Body of pancreas (tissue), 4 donors: Measurements from ENCODE around the gene CANX. TPM values are rescaled to one million over a fixed set of nuclear protein-coding genes. Genes with fewer than 3 reads are reported as not detected.
A peak's percentile ranks its signal among the peaks of the same experiment; 100 is the strongest.

Experiments
- ATAC-seq: fragments of 150-250 bp; one replicate; pipeline ENCODE4 v1.9.1; 2016
- DNase-seq, 4 donors: peaks; one replicate each; pipeline ENCODE4 v3.0.0-alpha.2; 2019
- H3K27ac ChIP-seq, 4 donors: fragments of 200-600 bp; sonication (generic); 1 replicate in 3 of 4; 2 replicates in 1 of 4; pipeline versions ENCODE4 v1.5.1 to v1.6.1; 2016 to 2019; ENCODE audit warnings: mild to moderate bottlenecking in 1 of 4, mixed read lengths in 1 of 4, moderate library complexity in 1 of 4
- H3K27me3 ChIP-seq, 2 donors: fragments of 200-600 bp; sonication (generic); one replicate each; pipeline ENCODE4 v1.6.0; 2016; ENCODE audit warnings: mild to moderate bottlenecking in 1 of 2
- H3K36me3 ChIP-seq, 2 donors: fragments of 200-600 bp; sonication (generic); replicated peaks in 1 of 2; 2 replicates each; pipeline ENCODE4 v1.5.1; 2016; ENCODE audit warnings: low read depth in 2 of 2; ENCODE audit not compliant: insufficient read depth in 1 of 2
- H3K4me1 ChIP-seq: fragments of 200-600 bp; sonication (generic); one replicate; pipeline ENCODE4 v1.6.0; 2016
- H3K4me3 ChIP-seq, 2 donors: fragments of 200-600 bp; sonication (generic); 1 replicate in 1 of 2; 2 replicates in 1 of 2; pipeline ENCODE4 v1.5.1; 2016 to 2019
- H3K9me3 ChIP-seq, 3 donors: fragments of 200-600 bp; sonication (generic); 1 replicate in 2 of 3; 2 replicates in 1 of 3; pipeline ENCODE4 v1.5.1; 2016
- CTCF ChIP-seq, 7 experiments: fragments of 450-650 bp in 4 of 7; fragments of 200-600 bp in 3 of 7; sonication (generic) in 3 of 7; IDR thresholded peaks; one replicate each; pipeline ENCODE4 v1.5.1; 2016 to 2019; ENCODE audit warnings: antibody characterized with exemption in 7 of 7
- POLR2A ChIP-seq, 3 donors: fragments of 450-650 bp; IDR thresholded peaks; one replicate each; pipeline ENCODE4 v1.6.1; 2016; ENCODE audit warnings: antibody characterized with exemption in 3 of 3, mild to moderate bottlenecking in 2 of 3
- WGBS, 2 donors: methylation state at CpG; one replicate each; pipeline ENCODE4 v1.1.5; 2017; 5-methylcytosine and 5-hydroxymethylcytosine counted together
- intact Hi-C: fragments of 100-400 bp; cut with DNase I; formaldehyde crosslinking; loops from one replicate; pipeline ENCODE4 v1.15.1; 2023
- total RNA-seq, 2 donors: library from RNA; depleted of rRNA; stranded (reverse); fragments of >200 nt; gene quantifications; one replicate each; pipeline ENCODE4 v1.1.0, GENCODE V29; 2016

The CANX gene
- total RNA-seq, 2 donors from 2014 or later: 262 to 401 TPM

- WGBS, 2 donors: 79 to 81% methylated on average over 6 to 8 of the region's 8 CpGs
- Histone ChIP-seq H3K9me3 (no peaks in the 10 kb centered on the region), H3K4me1 (peaks cover 31% of the 10 kb centered on the region), H3K27ac (no peak overlapping the region), H3K27me3 (no peaks in the 10 kb centered on the region), H3K4me3 (no peak overlapping the region), H3K36me3 (no peaks in the 10 kb centered on the region)
- DNase-seq (peak in 1 of 4 donors; percentile 5), ATAC-seq (no peak)
- intact Hi-C loops: no loop called here
- TF ChIP-seq POLR2A (IDR thresholded peaks at IDR 0.05): no peak
- no peak for TF ChIP-seq CTCF (IDR thresholded peaks at IDR 0.05)
These were observed 51.2 kb downstream of the CANX start for GRCh38 chr5:179749857-179750508.

GRCh38 chr5:179753971-179754370 lies 55.2 kb downstream of the CANX start:
- intact Hi-C loops: no loop called here
- H3K27me3 ChIP-seq: no peaks in the 10 kb centered on the region
- H3K4me1 ChIP-seq: peaks cover 38% of the 10 kb centered on the region
- WGBS, 2 donors: 83 to 93% methylated on average over 5 of the region's 5 CpGs
- no peak for ATAC-seq
- DNase-seq: no peak
- no peaks in the 10 kb centered on the region for H3K9me3 ChIP-seq
- H3K4me3 ChIP-seq: no peak overlapping the region
- peak overlapping the region in 3 of 4 donors; percentile 26 to 49 (median 48) for H3K27ac ChIP-seq
- TF ChIP-seq POLR2A (IDR thresholded peaks at IDR 0.05): no peak
- TF ChIP-seq CTCF (IDR thresholded peaks at IDR 0.05): no peak
- no peaks in the 10 kb centered on the region for H3K36me3 ChIP-seq

- ATAC-seq: peak; percentile 62
- Histone ChIP-seq H3K4me3 (no peak overlapping the region), H3K36me3 (no peaks in the 10 kb centered on the region), H3K9me3 (no peaks in the 10 kb centered on the region), H3K4me1 (peaks cover 46% of the 10 kb centered on the region), H3K27me3 (no peaks in the 10 kb centered on the region), H3K27ac (peak overlapping the region in 3 of 4 donors; percentile 26 to 49 (median 48))
- TF ChIP-seq POLR2A (IDR thresholded peaks at IDR 0.05) (no peak), CTCF (IDR thresholded peaks at IDR 0.05) (no peak)
- 10 to 20% methylated on average over 2 of the region's 2 CpGs for WGBS, 2 donors
- intact Hi-C loops: no loop called here
- peak in 1 of 4 donors; percentile 23 for DNase-seq
These were observed 56.3 kb downstream of the CANX start for GRCh38 chr5:179755022-179755421.

GRCh38 chr5:179758955-179759354 lies 60.2 kb downstream of the CANX start:
- no peak overlapping the region for H3K27ac ChIP-seq
- H3K36me3 ChIP-seq: no peaks in the 10 kb centered on the region
- WGBS, 2 donors: 75 to 91% methylated on average over 7 to 8 of the region's 8 CpGs
- no peak for ATAC-seq
- H3K4me1 ChIP-seq: peaks cover 68% of the 10 kb centered on the region
- H3K27me3 ChIP-seq: no peaks in the 10 kb centered on the region
- intact Hi-C loops: no loop called here
- no peak overlapping the region for H3K4me3 ChIP-seq
- TF ChIP-seq CTCF (IDR thresholded peaks at IDR 0.05) (no peak), POLR2A (IDR thresholded peaks at IDR 0.05) (no peak)
- no peak for DNase-seq
- H3K9me3 ChIP-seq: no peaks in the 10 kb centered on the region
